BLaER1 treated with 17β-estradiol and CSF1 and Interleukin-3, amounts not matched to agents 10 nM and 100 nM (cell line): ENCODE data around the gene AXDND1.
"Not testable (repeated sequence)": the region's sequence is repeated elsewhere in the genome, so short reads cannot be mapped to it uniquely, and the experiment has no call there.

Experiments used
- H3K27ac ChIP-seq, 11 experiments: shearing (Covaris generic); formaldehyde crosslinking; 2 replicates each; pipeline ENCODE4 v1.8.1; 2022
- H3K27me3 ChIP-seq, 11 experiments: shearing (Covaris generic); formaldehyde crosslinking; 2 replicates each; pipeline ENCODE4 v1.8.1; 2022
- H3K36me3 ChIP-seq, 11 experiments: shearing (Covaris generic); formaldehyde crosslinking; 2 replicates each; pipeline ENCODE4 v1.8.1; 2022
- H3K4me1 ChIP-seq, 10 experiments: shearing (Covaris generic); formaldehyde crosslinking; 2 replicates each; pipeline ENCODE4 v1.8.1; 2022
- H3K4me2 ChIP-seq, 11 experiments: shearing (Covaris generic); formaldehyde crosslinking; 2 replicates each; pipeline ENCODE4 v1.8.1; 2022
- H3K4me3 ChIP-seq, 10 experiments: shearing (Covaris generic); formaldehyde crosslinking; 2 replicates each; pipeline ENCODE4 v1.8.1; 2022
- H3K9ac ChIP-seq, 11 experiments: shearing (Covaris generic); formaldehyde crosslinking; 2 replicates each; pipeline ENCODE4 v1.8.1; 2022
- H3K9me3 ChIP-seq, 11 experiments: shearing (Covaris generic); formaldehyde crosslinking; replicated peaks in 1 of 11; 2 replicates each; pipeline ENCODE4 v1.8.1; 2022
- H4K20me1 ChIP-seq, 11 experiments: shearing (Covaris generic); formaldehyde crosslinking; 2 replicates each; pipeline ENCODE4 v1.8.1; 2022
- Cebpa-rat ChIP-seq, 11 experiments: shearing (Covaris generic); IDR thresholded peaks; 2 replicates each; pipeline ENCODE4 v1.8.1; 2022

Gene AXDND1

DNA sequence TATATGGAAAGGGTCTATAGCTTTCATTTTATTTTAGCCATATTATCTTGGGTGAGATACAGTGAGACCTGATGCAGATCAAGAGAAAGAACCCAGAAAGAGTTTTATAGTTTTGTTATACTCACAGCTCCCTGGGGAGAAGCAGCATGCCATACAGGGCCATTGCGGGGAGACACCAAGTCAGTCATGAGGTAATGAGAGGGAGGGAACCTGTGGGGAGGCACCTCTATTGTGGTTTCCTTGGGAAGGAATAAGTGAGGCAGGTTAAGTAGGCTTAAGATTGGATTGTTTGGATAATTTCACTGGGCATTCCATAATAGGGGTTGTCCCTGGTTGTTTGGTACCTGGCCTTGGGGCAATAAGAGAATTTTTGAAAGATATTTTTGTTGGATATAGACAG is 19.7 kb downstream of the AXDND1 start:
- no peaks in the 10 kb centered on the region for H3K9me3 ChIP-seq
- H3K4me2 ChIP-seq = no peak overlapping the region
- no peak overlapping the region for H3K4me3 ChIP-seq
- no peak for TF ChIP-seq Cebpa-rat (IDR thresholded peaks at IDR 0.05)
- no peaks in the 10 kb centered on the region for H3K4me1 ChIP-seq
- no peaks in the 10 kb centered on the region for H3K27me3 ChIP-seq
- H3K36me3 ChIP-seq = no peaks in the 10 kb centered on the region
- no peaks in the 10 kb centered on the region for H4K20me1 ChIP-seq
- no peak overlapping the region for H3K9ac ChIP-seq
- no peak overlapping the region for H3K27ac ChIP-seq

DNA sequence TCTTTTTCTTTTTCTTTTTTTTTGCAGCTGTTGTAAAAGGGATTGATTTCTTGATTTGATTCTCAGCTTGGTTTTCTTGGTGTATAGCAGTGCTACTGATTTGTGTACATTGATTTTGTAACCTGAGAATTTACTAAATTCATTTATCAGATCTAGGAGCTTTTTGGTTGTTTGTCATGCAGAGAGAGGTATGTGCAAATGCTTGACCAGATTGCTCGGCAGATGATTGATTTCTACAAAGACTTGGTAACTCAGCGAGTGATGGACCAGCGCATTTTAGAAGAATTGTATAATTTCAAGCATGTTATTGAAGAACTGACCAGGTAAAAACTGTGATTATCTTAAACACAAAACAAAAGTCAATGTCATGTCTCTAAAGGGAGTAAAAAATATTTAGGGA is 27.9 kb downstream of the AXDND1 start:
- Histone ChIP-seq H3K4me3 (no peak overlapping the region), H3K4me1 (no peaks in the 10 kb centered on the region), H4K20me1 (no peaks in the 10 kb centered on the region), H3K27ac (no peak overlapping the region), H3K9ac (no peak overlapping the region), H3K36me3 (no peaks in the 10 kb centered on the region), H3K9me3 (peaks cover 13 to 44% (median 26%) of the 10 kb centered on the region in 11 experiments), H3K27me3 (no peaks in the 10 kb centered on the region), H3K4me2 (no peak overlapping the region)
- no peak for TF ChIP-seq Cebpa-rat (IDR thresholded peaks at IDR 0.05)

DNA sequence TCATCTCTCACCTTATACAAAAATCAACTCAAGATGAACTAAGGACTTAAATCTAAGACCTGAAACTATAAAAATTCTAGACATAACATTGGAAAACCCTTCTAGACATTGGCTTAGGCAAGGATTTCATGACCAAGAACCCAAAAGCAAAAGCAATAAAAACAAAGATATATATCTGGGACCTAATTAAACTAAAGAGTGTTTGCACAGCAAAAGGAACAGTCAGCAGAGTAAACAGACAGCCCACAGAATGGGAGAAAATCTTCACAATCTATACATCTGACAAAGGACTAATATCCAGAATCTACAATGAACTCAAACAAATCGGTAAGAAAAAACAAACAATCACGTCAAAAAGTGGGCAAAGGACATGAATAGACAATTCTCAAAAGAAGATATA is 33.6 kb downstream of the AXDND1 start:
- H4K20me1 ChIP-seq, H3K27ac ChIP-seq, H3K4me2 ChIP-seq, H3K4me1 ChIP-seq, H3K27me3 ChIP-seq, H3K4me3 ChIP-seq, H3K9ac ChIP-seq, H3K36me3 ChIP-seq: not testable (repeated sequence)
- H3K9me3 ChIP-seq = peaks cover 0 to 12% (median 5%) of the 10 kb centered on the region in 11 experiments; a peak in 3 of 22 replicates

DNA sequence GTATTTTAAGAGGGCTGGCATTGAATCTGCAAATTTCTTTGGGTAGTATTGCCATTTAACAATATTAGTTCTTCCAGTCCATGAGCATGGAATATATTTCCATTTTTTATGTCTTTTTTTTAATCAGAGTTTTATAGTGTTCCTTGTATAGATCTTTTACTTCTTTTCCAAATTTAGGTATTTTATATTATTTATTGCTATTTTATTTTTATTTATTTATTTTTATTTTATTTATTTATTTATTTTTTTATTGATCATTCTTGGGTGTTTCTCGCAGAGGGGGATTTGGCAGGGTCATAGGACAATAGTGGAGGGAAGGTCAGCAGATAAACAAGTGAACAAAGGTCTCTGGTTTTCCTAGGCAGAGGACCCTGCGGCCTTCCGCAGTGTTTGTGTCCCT is 52.0 kb downstream of the AXDND1 start:
- not testable (repeated sequence) for H3K9ac ChIP-seq, H3K27me3 ChIP-seq, H3K27ac ChIP-seq, H4K20me1 ChIP-seq, H3K4me2 ChIP-seq, H3K4me1 ChIP-seq, H3K36me3 ChIP-seq, H3K4me3 ChIP-seq
- peaks cover 0 to 12% (median 4%) of the 10 kb centered on the region in 11 experiments; a peak in 6 of 22 replicates for H3K9me3 ChIP-seq

DNA sequence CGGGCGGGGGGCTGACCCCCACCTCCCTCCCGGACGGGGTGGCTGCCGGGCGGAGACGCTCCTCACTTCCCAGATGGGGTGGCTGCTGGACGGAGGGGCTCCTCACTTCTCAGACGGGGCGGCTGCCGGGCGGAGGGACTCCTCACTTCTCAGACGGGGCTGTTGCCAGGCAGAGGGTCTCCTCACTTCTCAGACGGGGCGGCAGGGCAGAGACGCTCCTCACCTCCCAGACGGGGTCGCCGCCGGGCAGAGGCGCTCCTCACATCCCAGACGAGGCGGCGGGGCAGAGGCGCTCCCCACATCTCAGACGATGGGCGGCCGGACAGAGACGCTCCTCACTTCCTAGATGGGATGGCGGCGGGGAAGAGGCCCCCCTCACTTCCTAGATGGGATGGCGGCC is 52.9 kb downstream of the AXDND1 start:
- not testable (repeated sequence) for H3K4me1 ChIP-seq, H3K4me3 ChIP-seq, H3K27me3 ChIP-seq, H3K9ac ChIP-seq, H3K4me2 ChIP-seq, H3K36me3 ChIP-seq, H4K20me1 ChIP-seq, H3K27ac ChIP-seq
- peaks cover 0 to 20% (median 7%) of the 10 kb centered on the region in 11 experiments; a peak in 17 of 22 replicates for H3K9me3 ChIP-seq

DNA sequence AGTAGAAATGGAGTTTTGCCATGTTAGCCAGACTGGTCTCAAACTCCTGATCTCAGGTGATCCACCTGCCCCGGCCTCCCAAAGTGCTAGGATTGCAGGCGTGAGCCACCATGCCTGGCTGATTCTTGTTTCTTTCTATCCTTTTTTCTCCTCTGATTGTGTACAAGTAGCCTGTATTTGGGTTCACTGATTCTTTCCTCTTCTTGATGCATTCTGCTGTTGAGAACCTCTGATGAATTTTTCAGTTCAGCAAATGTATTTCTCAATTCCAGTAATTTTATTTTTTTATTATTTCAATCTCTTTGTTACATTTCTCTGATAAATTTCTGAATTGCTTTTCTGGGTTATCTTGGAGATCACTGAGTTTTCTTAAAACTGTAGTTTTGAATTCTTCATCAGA is 58.8 kb downstream of the AXDND1 start:
- no peak overlapping the region for H3K27ac ChIP-seq
- H3K36me3 ChIP-seq = no peaks in the 10 kb centered on the region
- H3K4me1 ChIP-seq = no peaks in the 10 kb centered on the region

DNA sequence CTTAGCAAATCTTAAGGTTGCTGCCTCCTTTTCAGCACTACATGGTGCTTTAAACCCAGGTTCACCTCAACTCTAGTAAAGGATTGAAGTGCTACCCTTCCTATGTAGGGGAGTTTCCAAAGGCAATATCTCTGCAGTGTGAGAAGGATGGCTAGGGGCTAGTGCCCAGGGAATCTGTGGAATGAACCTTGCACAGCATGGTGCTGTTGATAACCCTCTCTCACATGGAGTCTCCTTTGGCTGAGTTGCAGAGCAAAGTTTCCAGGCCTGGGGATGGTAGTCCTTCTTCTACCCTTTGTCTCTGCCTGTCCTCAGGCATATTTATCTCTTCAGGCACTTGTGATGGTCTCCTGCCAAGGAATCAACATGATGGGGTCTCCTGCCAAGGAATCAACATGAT is 59.4 kb downstream of the AXDND1 start:
- no peak for TF ChIP-seq Cebpa-rat (IDR thresholded peaks at IDR 0.05)

More for the DNA sequence above, 58.8 kb downstream of the AXDND1 start:
- Histone ChIP-seq H3K4me3 (no peak overlapping the region), H3K9ac (no peak overlapping the region), H3K9me3 (peaks cover 19 to 38% (median 27%) of the 10 kb centered on the region in 11 experiments), H3K27me3 (no peaks in the 10 kb centered on the region), H3K4me2 (no peak overlapping the region), H4K20me1 (no peaks in the 10 kb centered on the region)
- TF ChIP-seq Cebpa-rat (IDR thresholded peaks at IDR 0.05) = no peak

DNA sequence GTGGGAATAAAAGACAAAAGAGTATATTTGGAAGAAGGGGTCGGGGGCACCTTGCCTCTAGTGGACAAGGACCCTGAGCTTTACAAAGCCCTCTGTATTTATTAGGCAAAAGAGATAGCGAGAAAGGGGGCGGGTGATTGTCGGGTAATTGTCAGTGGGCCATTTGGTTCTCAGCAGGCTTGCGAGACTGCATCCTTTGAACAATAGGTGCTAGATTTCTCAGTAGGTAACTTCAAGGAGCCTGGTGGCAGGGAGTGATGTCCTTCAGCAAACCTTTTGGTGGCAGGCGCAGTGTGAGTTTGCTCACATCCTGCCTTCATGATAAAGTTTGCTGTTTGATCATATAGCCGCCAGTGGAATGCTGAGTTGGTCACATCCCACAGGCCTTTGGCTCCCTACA is 71.4 kb downstream of the AXDND1 start:
- Histone ChIP-seq H3K36me3 (no peaks in the 10 kb centered on the region), H3K4me3 (no peak overlapping the region), H3K4me2 (no peak overlapping the region), H3K4me1 (no peaks in the 10 kb centered on the region), H3K27ac (no peak overlapping the region), H3K9me3 (no peaks in the 10 kb centered on the region), H4K20me1 (no peaks in the 10 kb centered on the region), H3K27me3 (no peaks in the 10 kb centered on the region), H3K9ac (no peak overlapping the region)
- no peak for TF ChIP-seq Cebpa-rat (IDR thresholded peaks at IDR 0.05)

More for the DNA sequence above, 59.4 kb downstream of the AXDND1 start:
- Histone ChIP-seq H3K9ac (no peak overlapping the region), H3K4me2 (no peak overlapping the region), H4K20me1 (no peaks in the 10 kb centered on the region), H3K9me3 (peaks cover 19 to 34% (median 27%) of the 10 kb centered on the region in 11 experiments), H3K27me3 (no peaks in the 10 kb centered on the region), H3K27ac (no peak overlapping the region), H3K4me1 (no peaks in the 10 kb centered on the region), H3K36me3 (no peaks in the 10 kb centered on the region), H3K4me3 (no peak overlapping the region)

DNA sequence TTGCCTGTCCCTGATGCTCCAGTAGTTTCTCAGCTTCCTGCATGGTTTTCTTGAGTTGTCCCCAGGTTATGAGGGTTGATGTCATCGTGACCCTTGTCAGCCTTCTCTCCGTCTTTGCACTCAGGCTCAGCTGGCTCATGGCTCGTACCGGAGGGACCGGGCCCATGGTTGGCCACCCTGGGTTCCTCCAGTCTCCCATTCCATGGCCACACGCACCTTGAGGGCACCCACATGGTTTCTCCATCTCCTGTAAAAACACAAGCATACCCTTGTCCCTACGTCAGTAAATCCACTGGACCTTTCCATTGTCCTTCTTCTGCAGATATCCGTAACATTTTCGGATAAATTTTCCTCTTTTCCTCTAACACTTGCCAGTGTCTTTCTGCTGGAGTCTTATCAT is 73.9 kb downstream of the AXDND1 start:
- not testable (repeated sequence) for H3K4me3 ChIP-seq, H3K4me1 ChIP-seq, H3K27ac ChIP-seq, H3K9ac ChIP-seq, H3K9me3 ChIP-seq, H4K20me1 ChIP-seq, H3K4me2 ChIP-seq, H3K27me3 ChIP-seq, H3K36me3 ChIP-seq

DNA sequence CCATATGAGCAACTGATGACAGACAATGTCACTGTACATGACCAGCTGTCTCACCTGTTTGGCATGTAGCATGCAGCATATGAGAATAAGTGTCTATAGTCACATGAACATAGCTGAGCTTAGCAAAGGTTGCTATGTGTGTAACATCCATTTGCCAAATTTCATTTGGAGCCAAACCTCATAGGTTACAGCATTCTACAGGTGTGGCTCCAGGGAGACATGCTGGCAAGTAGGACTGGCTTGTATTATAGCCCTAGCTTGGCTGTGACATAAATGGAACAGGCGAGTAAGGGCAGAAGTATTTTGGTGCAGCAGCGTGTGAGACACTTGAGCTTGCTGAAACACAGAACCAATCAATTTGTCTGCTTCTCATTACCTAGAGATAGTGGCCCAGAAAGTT is 74.5 kb downstream of the AXDND1 start:
- not testable (repeated sequence) for H3K4me3 ChIP-seq, H3K4me1 ChIP-seq, H3K9me3 ChIP-seq, H3K4me2 ChIP-seq, H3K27me3 ChIP-seq, H3K9ac ChIP-seq, H3K36me3 ChIP-seq, H3K27ac ChIP-seq, H4K20me1 ChIP-seq

DNA sequence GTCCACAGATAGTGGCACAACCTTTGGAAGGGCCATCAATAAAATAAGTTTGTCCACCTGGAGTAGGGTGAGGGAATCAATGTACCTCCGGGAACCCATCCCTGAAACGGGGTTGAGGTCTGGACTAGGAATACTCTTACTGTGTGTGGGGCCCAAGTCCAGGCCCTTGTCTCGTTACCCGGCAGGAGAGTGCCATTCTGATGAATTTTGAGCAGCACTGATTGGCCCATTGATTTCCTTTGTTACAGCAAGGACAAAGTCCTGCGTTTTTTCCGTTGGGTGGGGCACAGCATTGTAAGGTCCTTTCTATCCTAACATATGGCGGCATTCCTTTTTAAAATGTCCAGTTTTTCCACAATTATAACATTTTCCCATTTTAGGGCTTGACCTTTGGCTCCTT is 75.2 kb downstream of the AXDND1 start:
- Histone ChIP-seq H3K9ac (no peak overlapping the region), H3K9me3 (no peaks in the 10 kb centered on the region), H3K27ac (no peak overlapping the region), H3K4me2 (no peak overlapping the region), H3K4me1 (no peaks in the 10 kb centered on the region), H3K4me3 (no peak overlapping the region), H3K27me3 (no peaks in the 10 kb centered on the region), H4K20me1 (no peaks in the 10 kb centered on the region), H3K36me3 (no peaks in the 10 kb centered on the region)
- TF ChIP-seq Cebpa-rat (IDR thresholded peaks at IDR 0.05) = no peak
